ENCODE measurements around the gene AHR.
"Not testable (repeated sequence)": the region's sequence is repeated elsewhere in the genome, so short reads cannot be mapped to it uniquely, and the experiment has no call there.

The AHR gene

DNA sequence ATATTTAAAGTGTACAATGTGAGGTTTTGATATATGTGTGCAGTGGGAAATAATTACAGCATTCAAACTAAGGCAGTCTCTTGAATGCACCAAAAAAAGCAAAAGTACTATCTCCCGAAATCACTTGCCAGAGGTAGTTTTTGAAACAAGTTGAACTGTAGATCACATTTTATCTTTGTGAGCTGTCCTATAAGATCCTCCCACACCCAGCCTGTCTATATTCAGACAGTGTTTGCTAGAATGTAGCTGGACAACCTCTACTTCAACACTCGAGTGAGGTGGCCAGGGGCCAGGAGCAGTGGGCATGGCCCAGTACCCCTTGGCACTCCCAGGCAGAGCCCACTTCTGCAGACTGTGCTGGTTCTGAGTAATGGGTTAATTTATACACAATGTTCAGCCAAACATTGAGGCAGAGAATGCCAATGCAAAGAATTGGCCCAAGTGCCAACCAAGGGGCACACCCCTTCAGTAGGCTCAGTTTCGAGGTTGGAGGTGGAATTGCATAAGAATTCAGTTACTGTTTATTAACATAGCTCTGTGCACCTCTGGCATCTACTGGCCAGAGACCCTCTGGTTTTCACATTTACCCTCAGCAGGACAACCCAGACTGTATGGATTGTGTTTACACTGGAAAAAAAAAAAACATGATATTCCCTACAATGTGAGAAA lies 70.5 kb downstream of the AHR start:
- H3K4me1 ChIP-seq (ENCODE audit: control insufficient read depth, low read depth, low read length): no peaks in the 10 kb centered on the region
- no peaks in the 10 kb centered on the region for H3K27me3 ChIP-seq (ENCODE audit: control insufficient read depth, insufficient read depth, low read length)
- no peaks in the 10 kb centered on the region for H3K9me3 ChIP-seq (ENCODE audit: control insufficient read depth, low read depth, low read length)
- H3K9ac ChIP-seq (ENCODE audit: low read length): no peak overlapping the region
- no peak overlapping the region for H3K27ac ChIP-seq (ENCODE audit: low read length)
- H3K4me3 ChIP-seq (ENCODE audit: low read length): no peak overlapping the region
- no peaks in the 10 kb centered on the region for H3K36me3 ChIP-seq (ENCODE audit: control insufficient read depth, low read depth, low read length)

DNA sequence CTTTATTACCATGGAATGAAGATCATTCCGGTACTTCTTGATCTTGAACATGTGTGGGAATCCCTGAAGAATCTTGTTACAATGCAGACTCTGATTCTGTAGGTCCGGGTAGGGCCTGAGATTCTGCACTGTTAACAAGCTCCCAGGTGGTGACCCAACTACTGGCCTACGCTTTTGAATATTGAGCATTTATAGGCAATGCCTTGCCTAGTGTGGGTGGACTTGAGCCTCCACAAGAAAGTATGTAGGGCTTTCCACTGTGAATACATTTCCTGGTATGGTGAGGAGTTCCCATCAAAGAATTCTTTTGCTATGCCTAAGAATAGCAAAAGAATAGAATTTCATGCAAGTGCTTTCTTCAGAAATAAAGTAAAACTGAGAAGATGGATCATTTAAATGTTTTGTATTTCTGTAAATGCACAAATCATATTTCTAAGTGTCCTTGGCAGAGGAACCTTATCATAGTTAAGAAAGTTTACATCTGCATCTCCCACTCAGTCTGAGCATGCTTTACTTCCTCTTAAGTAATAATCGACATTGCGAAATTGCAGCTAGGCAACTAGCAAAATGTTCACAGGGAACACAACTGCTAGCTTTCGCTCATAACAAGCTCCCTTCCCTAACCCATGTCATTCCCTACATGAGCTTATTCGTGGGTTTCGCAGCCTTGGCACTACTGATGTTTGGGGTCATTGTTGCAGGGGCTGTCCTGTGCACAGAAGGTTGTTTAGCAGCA lies 71.4 kb downstream of the AHR start:
- Histone ChIP-seq H3K9me3 (ENCODE audit: control insufficient read depth, low read depth, low read length) (no peaks in the 10 kb centered on the region), H3K27ac (ENCODE audit: low read length) (no peak overlapping the region), H3K9ac (ENCODE audit: low read length) (no peak overlapping the region), H3K4me3 (ENCODE audit: low read length) (no peak overlapping the region), H3K27me3 (ENCODE audit: control insufficient read depth, insufficient read depth, low read length) (no peaks in the 10 kb centered on the region), H3K4me1 (ENCODE audit: control insufficient read depth, low read depth, low read length) (no peaks in the 10 kb centered on the region), H3K36me3 (ENCODE audit: control insufficient read depth, low read depth, low read length) (no peaks in the 10 kb centered on the region)

DNA sequence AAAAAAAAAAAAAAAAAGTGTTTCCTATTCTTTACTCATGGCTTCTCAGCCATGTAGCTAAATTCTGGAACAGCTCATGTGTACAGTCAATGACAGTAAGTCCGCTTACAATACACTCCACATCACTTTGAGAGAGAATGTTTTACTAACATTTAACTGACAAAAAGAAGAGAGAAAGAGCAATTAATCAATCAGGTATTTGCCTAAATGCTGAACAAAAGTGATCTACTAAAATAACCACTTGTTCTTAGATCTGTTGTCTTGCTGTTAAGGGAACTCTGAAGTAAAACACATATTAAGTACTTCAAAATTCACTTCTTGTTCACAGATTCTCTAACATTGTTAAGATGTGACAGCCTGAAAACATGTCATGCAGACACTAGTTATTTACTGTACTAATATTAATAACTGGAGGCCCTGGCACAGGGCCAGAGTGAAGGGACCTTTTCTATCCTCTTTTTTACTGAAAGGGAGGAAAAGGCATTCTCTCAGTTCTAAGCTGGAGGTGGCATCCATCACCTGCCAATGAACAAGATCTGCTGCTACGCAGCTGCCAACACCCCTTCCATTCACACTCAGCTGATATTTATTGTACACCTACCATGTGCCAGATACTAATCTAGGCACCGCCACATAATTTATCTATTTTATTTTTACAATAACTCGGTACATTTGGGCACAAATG lies 72.6 kb downstream of the AHR start:
- no peaks in the 10 kb centered on the region for H3K4me1 ChIP-seq (ENCODE audit: control insufficient read depth, low read depth, low read length)
- H3K27me3 ChIP-seq (ENCODE audit: control insufficient read depth, insufficient read depth, low read length): no peaks in the 10 kb centered on the region
- H3K9me3 ChIP-seq (ENCODE audit: control insufficient read depth, low read depth, low read length): no peaks in the 10 kb centered on the region
- no peak overlapping the region for H3K27ac ChIP-seq (ENCODE audit: low read length)
- H3K9ac ChIP-seq (ENCODE audit: low read length): no peak overlapping the region
- no peak overlapping the region for H3K4me3 ChIP-seq (ENCODE audit: low read length)
- H3K36me3 ChIP-seq (ENCODE audit: control insufficient read depth, low read depth, low read length): no peaks in the 10 kb centered on the region

DNA sequence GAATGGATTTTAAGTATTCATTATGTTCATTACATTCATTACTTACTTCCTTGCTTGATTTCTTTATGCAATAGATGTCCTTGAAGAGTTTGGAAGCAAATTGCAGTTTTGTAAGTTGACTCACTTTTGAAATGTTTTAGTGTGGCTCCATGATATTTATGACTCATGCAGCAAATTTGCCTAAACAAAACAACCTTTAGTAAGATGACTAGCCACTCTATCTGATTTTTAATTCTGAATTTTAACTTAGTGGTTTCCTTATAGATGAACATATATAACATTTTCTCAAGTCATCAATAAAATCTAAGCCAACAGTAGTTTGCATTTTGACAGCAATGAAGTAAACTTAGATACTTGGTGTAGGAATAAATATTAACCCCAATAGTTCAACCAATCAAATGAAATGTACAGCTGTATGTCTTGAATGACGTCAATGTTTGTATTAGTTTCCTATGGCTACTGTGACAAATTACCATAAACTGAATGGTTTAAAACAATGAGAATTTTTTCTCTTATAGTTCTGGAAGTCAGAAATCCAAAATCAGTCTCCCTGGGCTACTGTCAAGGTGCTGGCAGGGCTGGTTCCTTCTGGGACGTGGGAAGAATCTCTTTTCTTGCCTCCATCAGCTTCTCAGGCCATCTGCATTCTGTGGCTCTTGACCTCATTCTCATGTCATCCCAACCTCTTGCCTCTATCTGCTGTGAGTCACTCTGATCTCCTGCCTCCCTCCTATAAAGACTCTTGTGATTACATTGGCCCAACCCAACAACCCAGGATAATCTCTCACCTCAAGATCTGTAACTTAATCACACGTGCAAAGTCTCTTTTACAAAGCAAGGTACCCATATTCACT lies 73.4 kb downstream of the AHR start:
- Histone ChIP-seq H3K9me3 (ENCODE audit: control insufficient read depth, low read depth, low read length) (no peaks in the 10 kb centered on the region), H3K4me1 (ENCODE audit: control insufficient read depth, low read depth, low read length) (no peaks in the 10 kb centered on the region), H3K27ac (ENCODE audit: low read length) (no peak overlapping the region), H3K9ac (ENCODE audit: low read length) (no peak overlapping the region), H3K36me3 (ENCODE audit: control insufficient read depth, low read depth, low read length) (no peaks in the 10 kb centered on the region), H3K4me3 (ENCODE audit: low read length) (no peak overlapping the region), H3K27me3 (ENCODE audit: control insufficient read depth, insufficient read depth, low read length) (no peaks in the 10 kb centered on the region)

DNA sequence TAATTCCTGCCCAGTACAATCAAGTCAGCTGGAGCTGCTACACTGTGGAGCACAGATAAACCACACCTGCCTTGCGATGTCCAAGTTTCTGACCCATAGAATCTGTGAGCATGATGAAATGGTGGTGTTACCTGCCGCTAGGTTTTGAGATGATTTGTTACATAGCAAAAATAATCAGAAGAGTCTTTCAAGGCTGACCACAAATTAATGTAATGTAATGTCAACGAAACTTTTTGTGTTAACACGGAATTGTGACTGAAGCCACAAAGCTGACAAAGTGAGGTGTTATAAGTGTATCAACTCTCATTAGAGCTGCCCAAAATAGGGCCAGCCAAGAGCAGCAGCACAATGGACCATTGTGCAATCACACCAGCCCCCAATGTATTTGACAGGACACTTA lies 75.7 kb downstream of the AHR start:
- H3K9ac ChIP-seq (ENCODE audit: low read length): no peak overlapping the region
- H3K27ac ChIP-seq (ENCODE audit: low read length): no peak overlapping the region
- H3K9me3 ChIP-seq (ENCODE audit: control insufficient read depth, low read depth, low read length): no peaks in the 10 kb centered on the region
- no peaks in the 10 kb centered on the region for H3K36me3 ChIP-seq (ENCODE audit: control insufficient read depth, low read depth, low read length)
- no peak overlapping the region for H3K4me3 ChIP-seq (ENCODE audit: low read length)
- H3K4me1 ChIP-seq (ENCODE audit: control insufficient read depth, low read depth, low read length): no peaks in the 10 kb centered on the region
- no peaks in the 10 kb centered on the region for H3K27me3 ChIP-seq (ENCODE audit: control insufficient read depth, insufficient read depth, low read length)

DNA sequence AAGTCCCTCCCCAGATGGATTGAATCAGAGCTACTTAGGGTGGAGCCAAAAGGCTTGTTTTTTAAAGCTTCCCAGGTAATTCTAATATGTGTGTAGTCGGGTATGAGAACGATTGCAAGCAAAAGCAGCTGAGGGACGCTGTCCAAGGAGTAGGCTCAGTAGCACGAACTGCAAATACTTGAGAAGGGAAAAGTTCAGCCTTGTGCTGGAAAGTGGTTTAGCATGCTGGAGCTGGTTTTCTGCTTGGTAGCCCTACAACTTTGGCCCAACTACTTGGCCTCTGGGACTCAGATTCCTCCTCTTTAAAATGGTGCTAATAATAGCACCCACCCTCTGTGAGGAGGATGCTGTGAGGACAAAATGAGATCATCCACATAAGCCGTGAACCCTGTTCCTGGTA lies 76.2 kb downstream of the AHR start:
- H3K9me3 ChIP-seq (ENCODE audit: control insufficient read depth, low read depth, low read length): no peaks in the 10 kb centered on the region
- H3K4me1 ChIP-seq (ENCODE audit: control insufficient read depth, low read depth, low read length): no peaks in the 10 kb centered on the region
- no peaks in the 10 kb centered on the region for H3K36me3 ChIP-seq (ENCODE audit: control insufficient read depth, low read depth, low read length)
- H3K27me3 ChIP-seq (ENCODE audit: control insufficient read depth, insufficient read depth, low read length): no peaks in the 10 kb centered on the region
- no peak overlapping the region for H3K9ac ChIP-seq (ENCODE audit: low read length)
- H3K27ac ChIP-seq (ENCODE audit: low read length): no peak overlapping the region
- no peak overlapping the region for H3K4me3 ChIP-seq (ENCODE audit: low read length)

DNA sequence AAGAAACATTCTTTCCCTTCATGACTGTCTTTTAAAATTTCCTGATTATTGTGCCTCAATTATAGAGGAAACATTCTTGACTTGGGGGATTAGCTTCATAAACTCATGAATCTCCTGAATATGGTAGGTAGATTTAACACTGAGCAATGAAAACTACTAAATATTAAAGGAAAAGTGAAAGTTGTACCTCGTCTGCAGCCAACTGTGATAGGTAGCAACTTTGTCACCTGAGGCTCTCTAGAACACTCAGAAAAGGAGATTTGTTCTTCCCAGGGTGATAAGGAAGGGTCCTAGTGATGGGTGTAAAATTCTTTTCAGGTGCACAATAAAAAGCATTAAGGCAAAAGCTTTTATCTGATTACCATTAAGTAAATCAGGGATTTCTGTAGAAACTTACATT lies 78.1 kb downstream of the AHR start:
- H3K9ac ChIP-seq (ENCODE audit: low read length): no peak overlapping the region
- H3K27ac ChIP-seq (ENCODE audit: low read length): no peak overlapping the region
- H3K36me3 ChIP-seq (ENCODE audit: control insufficient read depth, low read depth, low read length): no peaks in the 10 kb centered on the region
- H3K4me1 ChIP-seq (ENCODE audit: control insufficient read depth, low read depth, low read length): no peaks in the 10 kb centered on the region
- no peaks in the 10 kb centered on the region for H3K9me3 ChIP-seq (ENCODE audit: control insufficient read depth, low read depth, low read length)
- H3K4me3 ChIP-seq (ENCODE audit: low read length): no peak overlapping the region
- no peaks in the 10 kb centered on the region for H3K27me3 ChIP-seq (ENCODE audit: control insufficient read depth, insufficient read depth, low read length)

DNA sequence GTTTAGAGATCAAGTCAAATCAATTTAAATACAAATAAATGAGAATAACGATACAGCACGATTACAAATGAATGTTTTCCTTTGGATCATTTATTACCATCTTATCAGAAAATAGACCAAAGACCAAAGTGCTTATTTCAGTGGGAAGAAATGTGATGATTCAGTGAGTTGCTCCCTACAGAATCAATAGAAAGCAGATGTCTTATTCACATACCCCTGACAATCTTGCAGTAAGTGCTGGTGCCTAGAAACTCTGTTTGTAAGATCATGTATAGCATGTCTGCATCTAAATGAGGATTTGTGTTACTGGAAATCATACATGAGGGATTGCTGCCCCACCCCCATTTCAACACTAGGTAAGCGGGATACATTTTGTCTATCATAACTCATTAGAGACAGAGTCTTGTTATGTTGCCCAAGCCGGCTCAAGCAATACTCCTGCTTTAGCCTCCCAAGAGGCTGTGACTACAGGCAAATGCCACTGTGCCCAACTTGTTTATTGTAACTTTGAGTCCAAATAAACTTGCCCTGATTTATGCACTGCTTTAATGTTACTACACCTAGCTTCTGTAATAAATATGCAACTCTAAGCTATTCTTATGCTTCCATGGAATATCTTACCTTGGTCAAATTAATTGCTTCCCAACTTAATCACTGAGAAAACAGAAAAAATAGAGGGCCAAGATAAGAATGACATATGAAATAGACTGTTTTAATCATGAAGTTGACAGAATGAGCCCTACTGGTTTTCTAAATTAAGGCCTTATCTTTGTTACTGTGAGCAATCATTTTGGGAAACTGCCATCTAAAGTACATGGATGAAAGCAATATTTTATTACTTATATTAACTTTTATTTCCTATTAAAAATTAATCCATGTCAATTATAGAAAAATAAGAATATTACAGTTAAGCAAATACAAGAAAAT lies 82.5 kb downstream of the AHR start:
- Histone ChIP-seq H3K27me3 (ENCODE audit: control insufficient read depth, insufficient read depth, low read length) (no peaks in the 10 kb centered on the region), H3K36me3 (ENCODE audit: control insufficient read depth, low read depth, low read length) (no peaks in the 10 kb centered on the region), H3K9me3 (ENCODE audit: control insufficient read depth, low read depth, low read length) (no peaks in the 10 kb centered on the region), H3K4me1 (ENCODE audit: control insufficient read depth, low read depth, low read length) (peaks cover 12% of the 10 kb centered on the region), H3K9ac (ENCODE audit: low read length) (no peak overlapping the region), H3K27ac (ENCODE audit: low read length) (no peak overlapping the region), H3K4me3 (ENCODE audit: low read length) (no peak overlapping the region)

DNA sequence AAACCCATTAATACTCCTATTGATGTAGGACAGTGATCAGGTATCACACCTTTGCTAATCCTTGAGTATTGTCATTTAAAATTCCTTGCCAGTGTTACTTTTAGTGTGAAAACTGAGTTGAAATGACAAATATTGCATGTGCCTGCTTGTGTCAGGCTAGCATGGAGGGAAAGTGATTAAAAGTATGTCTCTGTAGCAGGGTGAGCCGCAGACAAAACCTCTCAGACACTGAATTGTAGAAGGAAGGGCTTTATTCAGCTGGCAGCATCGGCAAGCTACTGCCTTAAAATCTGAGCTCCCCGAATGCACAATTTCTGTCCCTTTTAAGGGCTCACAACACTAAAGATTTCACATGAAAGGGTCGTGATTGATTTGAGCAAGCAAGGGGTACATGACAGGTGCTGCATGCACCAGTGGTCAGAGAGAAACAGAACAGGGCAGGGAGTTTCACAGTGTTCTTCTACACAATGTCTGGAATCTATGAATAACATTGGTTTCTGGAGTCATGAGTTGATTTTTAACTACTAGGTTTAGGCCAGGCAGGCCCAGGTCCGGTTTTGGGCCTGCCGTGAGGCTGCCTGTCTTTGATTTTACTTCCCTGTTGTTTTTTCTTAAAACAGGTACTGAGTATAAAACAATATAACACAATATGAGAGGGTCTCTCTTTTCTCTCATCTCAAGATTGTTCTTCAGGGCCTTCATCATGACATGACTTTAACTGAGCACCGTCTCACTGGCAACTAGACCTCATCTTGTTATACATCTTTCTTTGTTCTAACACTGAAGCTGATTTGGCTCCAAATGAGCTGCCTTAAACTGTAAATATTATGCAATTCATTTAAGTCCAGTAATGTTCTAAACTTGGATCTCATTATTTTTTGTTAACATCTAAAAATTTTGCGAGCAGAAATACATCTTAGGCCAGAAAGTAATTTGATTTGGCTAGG lies 84.2 kb downstream of the AHR start:
- H3K36me3 ChIP-seq (ENCODE audit: control insufficient read depth, low read depth, low read length); H3K9me3 ChIP-seq (ENCODE audit: control insufficient read depth, low read depth, low read length); H3K4me3 ChIP-seq (ENCODE audit: low read length); H3K27me3 ChIP-seq (ENCODE audit: control insufficient read depth, insufficient read depth, low read length); H3K27ac ChIP-seq (ENCODE audit: low read length); H3K9ac ChIP-seq (ENCODE audit: low read length): not testable (repeated sequence)
- H3K4me1 ChIP-seq (ENCODE audit: control insufficient read depth, low read depth, low read length): peaks cover 12% of the 10 kb centered on the region

DNA sequence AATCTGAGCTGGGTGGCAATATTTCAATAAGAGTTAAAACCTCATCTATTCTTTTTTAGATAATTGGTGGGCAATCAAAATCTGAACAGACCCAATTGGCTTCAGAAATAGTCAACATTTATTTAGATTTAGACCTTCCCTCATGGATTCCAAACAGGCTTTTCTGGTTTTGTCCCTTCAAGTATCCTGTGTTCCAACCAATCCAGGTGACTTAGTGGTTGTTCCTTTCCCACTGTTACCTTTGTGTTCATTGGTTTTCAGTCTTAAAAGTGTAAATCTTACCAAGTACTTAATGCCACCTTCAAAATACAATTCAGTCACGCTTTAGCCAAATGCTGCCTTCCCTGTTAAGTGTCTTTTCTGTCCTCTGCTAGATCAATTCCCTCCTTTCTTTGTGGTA lies 85.9 kb downstream of the AHR start:
- Histone ChIP-seq H3K9ac (ENCODE audit: low read length) (no peak overlapping the region), H3K27me3 (ENCODE audit: control insufficient read depth, insufficient read depth, low read length) (no peaks in the 10 kb centered on the region), H3K4me1 (ENCODE audit: control insufficient read depth, low read depth, low read length) (peaks cover 12% of the 10 kb centered on the region), H3K4me3 (ENCODE audit: low read length) (no peak overlapping the region), H3K9me3 (ENCODE audit: control insufficient read depth, low read depth, low read length) (no peaks in the 10 kb centered on the region), H3K36me3 (ENCODE audit: control insufficient read depth, low read depth, low read length) (no peaks in the 10 kb centered on the region), H3K27ac (ENCODE audit: low read length) (no peak overlapping the region)

All from iPS-18a (cell line).